K562 (cell line): ENCODE results near the gene TREX2. TPM values are rescaled to one million over a fixed set of nuclear protein-coding genes. Genes with fewer than 3 reads are reported as not detected.

ENCODE experiments used
- ATAC-seq: fragments of 200-7000 bp; cut with Tn5 transposase; 3 replicates; pipeline ENCODE4 v1.9.1; 2020; ENCODE audit warnings: moderate library complexity
- BruUV-seq: library from RNA; stranded (reverse); fragments of 400-500 nt; replicated peaks from 2 replicates; lab custom pipeline; 2021; lab: Mats Ljungman, UMichigan
- CTCF ChIA-PET: fragments of 300-600 bp; formaldehyde crosslinking; extraction: SDS; loops from one replicate; lab custom pipeline; 2021; ENCODE audit warnings: low intra/inter-chr PET ratio; lab: Yijun Ruan, JAX
- POLR2A ChIA-PET: fragments of 300-600, 350-650 bp; sonication (Branson Sonifier 250); formaldehyde crosslinking; extraction: SDS; loops from one replicate; lab custom pipeline; 2021; ENCODE audit warnings: antibody characterized with exemption, inconsistent platforms; lab: Yijun Ruan, JAX
- DNase-seq, 4 experiments: peaks; one replicate each; pipeline versions ENCODE4 v3.0.0 to v3.0.0-alpha.2; 2011 to 2018; ENCODE audit warnings: low spot score in 3 of 4, mixed read lengths in 3 of 4; ENCODE audit errors: extremely low read depth in 1 of 4
- FAIRE-seq: peaks from 2 replicates; lab custom pipeline; 2011; peaks lifted over from hg19 to GRCh38; lab: Jason Lieb, UNC
- H2AFZ ChIP-seq: 2 replicates; pipeline ENCODE4 v1.6.0; 2011; ENCODE audit warnings: low read depth, low read length, control low read depth, inconsistent platforms
- H3K27ac ChIP-seq: fragments of 200-600 bp; 3 replicates; pipeline ENCODE4 v1.8.0; 2011; ENCODE audit warnings: low read depth, mild to moderate bottlenecking, control low read depth, inconsistent platforms, low read length, moderate library complexity, mixed read lengths; ENCODE audit errors: extremely low read depth
- H3K27me3 ChIP-seq, 2 experiments: fragments of 300-600 bp in 1 of 2; 2 replicates in 1 of 2; 3 replicates in 1 of 2; pipeline versions ENCODE4 v1.6.0 to v1.8.0; 2011; ENCODE audit warnings: inconsistent platforms in 2 of 2, low read length in 2 of 2, mild to moderate bottlenecking in 1 of 2, mixed read lengths in 1 of 2, moderate library complexity in 1 of 2; ENCODE audit not compliant: control insufficient read depth in 2 of 2, insufficient read depth in 2 of 2
- H3K36me3 ChIP-seq: fragments of 300-600 bp; 3 replicates; pipeline ENCODE4 v1.8.0; 2011; ENCODE audit warnings: mild to moderate bottlenecking, low read length, inconsistent platforms; ENCODE audit not compliant: control insufficient read depth, insufficient read depth
- H3K4me1 ChIP-seq, 2 experiments: fragments of 200-600 bp in 1 of 2; replicated peaks in 1 of 2; 2 replicates in 1 of 2; 3 replicates in 1 of 2; pipeline versions ENCODE4 v1.5.1 to v1.8.0; 2011; ENCODE audit warnings: inconsistent platforms in 2 of 2, low read length in 2 of 2, mild to moderate bottlenecking in 1 of 2, mixed read lengths in 1 of 2, moderate library complexity in 1 of 2; ENCODE audit not compliant: control insufficient read depth in 2 of 2, insufficient read depth in 2 of 2
- H3K4me2 ChIP-seq: 2 replicates; pipeline ENCODE4 v1.6.1; 2011; ENCODE audit warnings: low read length, control low read depth, inconsistent platforms, mixed read lengths; ENCODE audit not compliant: insufficient read depth
- H3K4me3 ChIP-seq: fragments of 200-600 bp; sonication (generic), shearing (Covaris generic); 2 replicates; pipeline ENCODE4 v1.5.1; 2016; ENCODE audit warnings: control low read depth, inconsistent platforms
- H3K79me2 ChIP-seq: fragments of 200-600 bp; 3 replicates; pipeline ENCODE4 v1.8.0; 2011; ENCODE audit warnings: low read length, inconsistent platforms; ENCODE audit not compliant: control insufficient read depth, insufficient read depth
- H3K9ac ChIP-seq, 2 experiments: 2 replicates each; pipeline versions ENCODE4 v1.6.0 to v1.6.1; 2011; ENCODE audit warnings: low read depth in 2 of 2, low read length in 2 of 2, control low read depth in 1 of 2, inconsistent platforms in 1 of 2, mild to moderate bottlenecking in 1 of 2, mixed read lengths in 1 of 2; ENCODE audit not compliant: insufficient read depth in 1 of 2
- H3K9me1 ChIP-seq: one replicate; pipeline ENCODE4 v1.6.0; 2011; ENCODE audit warnings: inconsistent platforms, mild to moderate bottlenecking, low read length, moderate library complexity; ENCODE audit not compliant: control insufficient read depth, insufficient read depth
- H3K9me3 ChIP-seq: replicated peaks from 2 replicates; pipeline ENCODE4 v1.5.1; 2011; ENCODE audit warnings: low read depth, low read length, inconsistent platforms; ENCODE audit not compliant: control insufficient read depth, insufficient read depth
- H4K20me1 ChIP-seq: replicated peaks from 2 replicates; pipeline ENCODE4 v1.6.1; 2011; ENCODE audit warnings: low read length, inconsistent platforms, mixed read lengths; ENCODE audit not compliant: control insufficient read depth, insufficient read depth
- POLR2G ChIP-seq: fragments of 200-400 bp; formaldehyde crosslinking; IDR thresholded peaks from 2 replicates; pipeline ENCODE4 v1.6.1; 2017; ENCODE audit warnings: low read depth, mild to moderate bottlenecking, antibody characterized with exemption, low read length, moderate library complexity
- TARDBP ChIP-seq: fragments of 450-650 bp; IDR thresholded peaks from 2 replicates; pipeline ENCODE4 v1.6.1; 2016
- TRIM24 ChIP-seq, 2 experiments: fragments of 450-650 bp; IDR thresholded peaks; 2 replicates each; pipeline ENCODE4 v1.6.1; 2016
- WGBS: fragments of 100-300 bp; shearing (Covaris generic); methylation state at CpG from one replicate; pipeline ENCODE4 v1.1.6; 2016; ENCODE audit warnings: low coverage, mixed read lengths; ENCODE audit not compliant: insufficient coverage; ENCODE audit errors: missing lambda C conversion rate; 5-methylcytosine and 5-hydroxymethylcytosine counted together
- in situ Hi-C: fragments of 300-500 bp; cut with MboI; formaldehyde crosslinking; loops from 4 replicates; pipeline ENCODE4 v1.15.0; 2018; ENCODE audit warnings: inconsistent platforms, mixed read lengths
- intact Hi-C: fragments of 100-400 bp; cut with micrococcal nuclease; formaldehyde crosslinking; loops from 2 replicates; pipeline ENCODE4 v1.14.2; 2022
- polyA plus RNA-seq, 8 experiments: library from polyadenylated mRNA; depleted of rRNA in 4 of 8; stranded (reverse) in 5 of 8; unstranded in 3 of 8; fragments of >200 nt; fragmentation: Nextera tagmentation in 2 of 8; fragmentation: Illumina TruSeq in 1 of 8; extraction: Ambion mirVana in 2 of 8; extraction: Trizol in 1 of 8; gene quantifications; 2 replicates each; pipeline versions ENCODE4 v1.2.1 to v1.2.3, GENCODE V29; 2011 to 2014; ENCODE audit warnings: inconsistent platforms in 1 of 8, missing spikeins in 1 of 8
- total RNA-seq, 7 experiments: library from RNA; depleted of rRNA in 6 of 7; stranded (reverse); fragments of >200 nt in 6 of 7; fragmentation: Illumina TruSeq in 2 of 7; extraction: Trizol in 2 of 7; gene quantifications; 2 replicates each; pipeline versions ENCODE4 v1.2.1 to v1.2.3, GENCODE V29; 2011 to 2021; ENCODE audit warnings: low replicate concordance in 1 of 7

The TREX2 gene
- total and polyA plus RNA-seq, 9 of the 15 experiments (the other 6 are each of a cell fraction or from before 2014, with no cell fraction given) = 0.07 to 1.5 (median 0.33) TPM; not detected in 2

- DNase-seq = no peak
- CTCF ChIA-PET = no interaction called here
- WGBS = 57% methylated on average over 4 of the region's 7 CpGs
Measured at GRCh38 chrX:153406903-153407302, 39.0 kb downstream of the TREX2 start.

DNA sequence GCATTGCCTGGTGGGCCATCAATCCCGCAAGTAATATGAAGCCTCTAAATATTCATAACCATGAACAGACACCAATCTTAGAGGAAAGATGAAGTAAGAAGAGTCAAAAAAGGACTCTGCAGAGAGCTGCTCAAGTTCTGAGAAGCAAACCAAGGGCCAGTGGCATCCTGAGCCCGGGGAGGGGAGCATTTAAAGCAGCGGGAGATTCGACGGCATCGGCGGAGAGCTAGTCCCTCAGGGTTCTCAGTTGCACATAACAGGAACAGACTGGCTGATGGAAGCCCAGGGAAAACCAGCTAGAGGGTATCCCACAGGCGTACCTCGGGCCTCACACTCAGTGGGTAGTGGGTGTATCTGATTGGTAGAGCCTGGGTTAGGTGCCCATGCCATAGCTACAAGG is 39.8 kb downstream of the TREX2 start:
- no peak for DNase-seq
- no peaks in the 10 kb centered on the region for H3K9me1 ChIP-seq
- no peaks in the 10 kb centered on the region for H3K27me3 ChIP-seq
- no TSS peak for BruUV-seq
- 52% methylated on average over 9 of the region's 9 CpGs for WGBS
- no peak overlapping the region for H3K27ac ChIP-seq
- H3K4me2 ChIP-seq = no peak overlapping the region
- intact Hi-C loops (no loop called here), in situ Hi-C loops (no loop called here)
- H3K36me3 ChIP-seq = no peaks in the 10 kb centered on the region
- no peak overlapping the region for H3K4me3 ChIP-seq
- CTCF ChIA-PET = no interaction called here
- TF ChIP-seq TRIM24 (IDR thresholded peaks at IDR 0.05) = no peak
- TF ChIP-seq, all 486 proteins: peak for 0
- peaks cover 9 to 34% of the 10 kb centered on the region in 2 experiments; a peak in 4 of 5 replicates for H3K4me1 ChIP-seq
- no peaks in the 10 kb centered on the region for H3K79me2 ChIP-seq
- no peaks in the 10 kb centered on the region for H4K20me1 ChIP-seq
- FAIRE-seq = no peak
- ATAC-seq = no peak
- no peak overlapping the region for H2AFZ ChIP-seq
- H3K9me3 ChIP-seq = no peaks in the 10 kb centered on the region
- POLR2A ChIA-PET = interaction anchor here (0.6 kb wide), 2 partner anchors 29 to 220 kb away, joined by 3 read pairs; no protein-coding TSS in a partner anchor
- H3K9ac ChIP-seq = no peak overlapping the region

More at GRCh38 chrX:153406903-153407302, 39.0 kb downstream of the TREX2 start:
- Histone ChIP-seq H3K9ac (peak overlapping the region in 1 of 2 experiments; percentile 17; a peak in 1 of 4 replicates), H3K4me1 (peaks cover 11 to 43% of the 10 kb centered on the region in 2 experiments; a peak in 4 of 5 replicates), H3K79me2 (peaks cover 5% of the 10 kb centered on the region), H3K4me3 (no peak overlapping the region), H3K9me1 (no peaks in the 10 kb centered on the region), H3K9me3 (no peaks in the 10 kb centered on the region), H3K27ac (no peak overlapping the region), H4K20me1 (no peaks in the 10 kb centered on the region), H3K4me2 (no peak overlapping the region), H3K27me3 (no peaks in the 10 kb centered on the region), H3K36me3 (no peaks in the 10 kb centered on the region), H2AFZ (no peak overlapping the region)
- no TSS peak for BruUV-seq
- no peak for ATAC-seq
- POLR2A ChIA-PET = interaction anchor here (1.2 kb wide), 1 partner anchor 20 kb away, joined by 4 read pairs; no protein-coding TSS in a partner anchor
- intact Hi-C loops = no loop called here
- TF ChIP-seq TARDBP = no peak
- TF ChIP-seq POLR2G = no peak
- no peak for FAIRE-seq
- in situ Hi-C loops = no loop called here
